Kidney (tissue), 14 donors: ENCODE measurements around the gene NRXN3. TPM values are rescaled to one million over a fixed set of nuclear protein-coding genes. Genes with fewer than 3 reads are reported as not detected.

Source experiments
- DNase-seq, 5 donors: peaks; one replicate each; pipeline ENCODE4 v3.0.0-alpha.2; 2013 to 2020
- FAIRE-seq: peaks from 2 replicates; lab custom pipeline; 2012; peaks lifted over from hg19 to GRCh38; lab: Jason Lieb, UNC
- H3K27ac ChIP-seq, 2 donors: one replicate each; pipeline ENCODE4 v1.7.0; 2013; ENCODE audit warnings: low read depth in 2 of 2, low read length in 2 of 2, inconsistent platforms in 1 of 2
- H3K27me3 ChIP-seq: one replicate; pipeline ENCODE4 v1.7.1; 2013; ENCODE audit warnings: low read length, inconsistent platforms; ENCODE audit not compliant: control insufficient read depth, insufficient read depth
- H3K36me3 ChIP-seq, 3 donors: one replicate each; pipeline versions ENCODE4 v1.7.0 to v1.7.1; 2013; ENCODE audit warnings: low read length in 3 of 3, control low read depth in 1 of 3, inconsistent platforms in 1 of 3; ENCODE audit not compliant: insufficient read depth in 3 of 3, control insufficient read depth in 2 of 3
- H3K4me1 ChIP-seq, 3 donors: one replicate each; pipeline versions ENCODE4 v1.7.0 to v1.7.1; 2013; ENCODE audit warnings: low read length in 3 of 3, inconsistent platforms in 1 of 3, low read depth in 1 of 3; ENCODE audit not compliant: control insufficient read depth in 2 of 3, insufficient read depth in 2 of 3
- H3K4me3 ChIP-seq, 3 donors: one replicate each; pipeline versions ENCODE4 v1.7.0 to v1.8.1; 2013; ENCODE audit warnings: low read length in 3 of 3, control low read depth in 1 of 3, inconsistent platforms in 1 of 3
- H3K9ac ChIP-seq, 3 donors: one replicate each; pipeline versions ENCODE4 v1.7.0 to v1.7.1; 2013; ENCODE audit warnings: low read length in 3 of 3, control low read depth in 1 of 3, inconsistent platforms in 1 of 3
- H3K9me3 ChIP-seq, 3 donors: one replicate each; pipeline versions ENCODE4 v1.7.0 to v1.7.1; 2013; ENCODE audit warnings: low read length in 3 of 3, control low read depth in 1 of 3, inconsistent platforms in 1 of 3; ENCODE audit not compliant: control insufficient read depth in 2 of 3, insufficient read depth in 1 of 3
- CTCF ChIP-seq: IDR thresholded peaks from 3 replicates; pipeline ENCODE4 v1.5.1; 2012; ENCODE audit warnings: mild to moderate bottlenecking, moderate library complexity, borderline replicate concordance; ENCODE audit not compliant: insufficient read depth; ENCODE audit errors: extremely low read depth
- intact Hi-C: fragments of 100-400 bp; cut with DNase I; formaldehyde crosslinking; loops from one replicate; pipeline ENCODE4 v1.11.1; 2022
- polyA plus RNA-seq: library from polyadenylated mRNA; stranded (reverse); fragments of 350-450 nt; fragmentation: Illumina TruSeq; extraction: RNeasy Lipid Tissue Mini Kit (QIAGEN cat#74804); gene quantifications from one replicate; pipeline ENCODE4 v1.2.3, GENCODE V29; 2014; ENCODE audit warnings: low read depth, low replicate concordance; ENCODE audit not compliant: insufficient read depth
- total RNA-seq: library from RNA; stranded (reverse); fragmentation: NEBNext Ultra II Directional; extraction: Animal tissue kit (Norgen Biotek cat#: 25700); gene quantifications from one replicate; pipeline ENCODE4 v1.2.1, GENCODE V29; 2021
- donor health status: control.
- donor health status: control.
- donor health status: control.
- donor health status: control.
- donor health status: control.
- donor health status: DM: yes; HTN: yes; CAD: no.
- donor health status: Normal renal cell carcinoma (clear cell type).

Gene NRXN3
- total and polyA plus RNA-seq, 2 donors from 2014 or later: 1.5 to 2.4 TPM

- Histone ChIP-seq H3K27me3 (no peaks in the 10 kb centered on the region), H3K27ac (no peak overlapping the region), H3K4me3 (no peak overlapping the region), H3K9me3 (no peaks in the 10 kb centered on the region), H3K36me3 (no peaks in the 10 kb centered on the region), H3K4me1 (no peaks in the 10 kb centered on the region), H3K9ac (no peak overlapping the region)
- FAIRE-seq (no peak), DNase-seq (peak in 4 of 5 donors; percentile 17 to 40 (median 22))
- peak; percentile 45 for TF ChIP-seq CTCF
- intact Hi-C loops: no loop called here
Measured at GRCh38 chr14:78448164-78449094, 278.3 kb downstream of the NRXN3 start.

GRCh38 chr14:78450669-78451318 lies 280.6 kb downstream of the NRXN3 start:
- H3K9me3 ChIP-seq: no peaks in the 10 kb centered on the region
- no peaks in the 10 kb centered on the region for H3K27me3 ChIP-seq
- TF ChIP-seq CTCF: no peak
- intact Hi-C loops: no loop called here
- H3K36me3 ChIP-seq: no peaks in the 10 kb centered on the region
- no peak overlapping the region for H3K27ac ChIP-seq
- no peaks in the 10 kb centered on the region for H3K4me1 ChIP-seq
- DNase-seq: no peak
- FAIRE-seq: no peak
- H3K9ac ChIP-seq: no peak overlapping the region
- H3K4me3 ChIP-seq: no peak overlapping the region

GRCh38 chr14:78451319-78451695 lies 281.1 kb downstream of the NRXN3 start:
- DNase-seq: no peak

More at GRCh38 chr14:78451319-78451695, 281.1 kb downstream of the NRXN3 start:
- intact Hi-C loops: no loop called here
- no peak overlapping the region for H3K27ac ChIP-seq
- H3K4me1 ChIP-seq: no peaks in the 10 kb centered on the region
- TF ChIP-seq CTCF: no peak
- FAIRE-seq: no peak
- H3K27me3 ChIP-seq: no peaks in the 10 kb centered on the region
- H3K9ac ChIP-seq: no peak overlapping the region
- no peaks in the 10 kb centered on the region for H3K9me3 ChIP-seq
- H3K36me3 ChIP-seq: no peaks in the 10 kb centered on the region
- no peak overlapping the region for H3K4me3 ChIP-seq
